ENCODE results near the gene CATSPERD. TPM values are rescaled to one million over a fixed set of nuclear protein-coding genes. Genes with fewer than 3 reads are reported as not detected.
"Not testable (repeated sequence)": the region's sequence is repeated elsewhere in the genome, so short reads cannot be mapped to it uniquely, and the experiment has no call there.

The CATSPERD gene
- total and polyA plus RNA-seq, 7 experiments from 2014 or later: 0.07 TPM; not detected in 6

GRCh38 chr19:5718579-5719273 lies 1.7 kb upstream of the CATSPERD start:
- H3K9me3 Mint-ChIP-seq: peaks cover 0 to 7% (median 0%) of the 10 kb centered on the region in 11 donors
- H3K27ac Mint-ChIP-seq: peak overlapping the region; percentile 79 to 97 (median 92)
- ATAC-seq (no peak), DNase-seq (peak in 1 of 9 donors; percentile 51)
- H3K4me3 Mint-ChIP-seq: peak overlapping the region; percentile 83 to 96 (median 92)
- Histone ChIP-seq H3K27me3 (ENCODE audit: control insufficient read depth in 2 of 2, insufficient read depth in 2 of 2, low read length in 2 of 2) (no peaks in the 10 kb centered on the region), H3K9me3 (ENCODE audit: control insufficient read depth in 2 of 3, low read length in 3 of 3) (no peaks in the 10 kb centered on the region), H3K4me1 (ENCODE audit: control insufficient read depth in 2 of 2, insufficient read depth in 2 of 2, low read length in 2 of 2) (peaks cover 12 to 16% of the 10 kb centered on the region in 2 donors), H3K27ac (ENCODE audit: low read depth, low read length) (peak overlapping the region; percentile 97), H3K4me3 (ENCODE audit: low read length) (peak overlapping the region; percentile 86), H3K36me3 (ENCODE audit: control insufficient read depth in 2 of 3, insufficient read depth in 3 of 3, low read length in 3 of 3) (peaks cover 0 to 19% (median 4%) of the 10 kb centered on the region in 3 experiments)
- intact Hi-C loops (cut with micrococcal nuclease): no loop called here
- CTCF ChIA-PET: no interaction called here
- H3K27me3 Mint-ChIP-seq: peaks cover 0 to 2% (median 0%) of the 10 kb centered on the region in 5 donors
- H3K36me3 Mint-ChIP-seq: peaks cover 0 to 12% (median 3%) of the 10 kb centered on the region in 5 donors
- POLR2A ChIA-PET: interaction anchor here (0.5 to 3.0 kb wide), 10 partner anchors 11 to 1472 kb away, joined by 3 to 11 read pairs (median 3); partner anchors contain the start of genes DUS3L, RPL36, SAFB and SAFB2
- H3K4me1 Mint-ChIP-seq: peaks cover 9 to 42% (median 29%) of the 10 kb centered on the region in 7 donors

GRCh38 chr19:5719274-5719960 lies 1.0 kb upstream of the CATSPERD start:
- peaks cover 0 to 2% (median 0%) of the 10 kb centered on the region in 5 donors for H3K27me3 Mint-ChIP-seq
- ChIA-PET CTCF (interaction anchor here (0.6 kb wide), 1 partner anchor 78 kb away, joined by 4 read pairs; no protein-coding TSS in a partner anchor), POLR2A (interaction anchor here (0.5 to 3.0 kb wide), 15 partner anchors 11 to 1472 kb away, joined by 3 to 32 read pairs (median 3); partner anchors contain the start of genes DUS3L, NDUFA11, RPL36 and SAFB)
- peak overlapping the region; percentile 79 to 98 (median 95) for H3K27ac Mint-ChIP-seq
- DNase-seq: peak in 1 of 9 donors; percentile 40
- peak overlapping the region; percentile 87 to 96 (median 93) for H3K4me3 Mint-ChIP-seq
- peaks cover 12 to 16% of the 10 kb centered on the region in 2 donors for H3K4me1 ChIP-seq (ENCODE audit: control insufficient read depth in 2 of 2, insufficient read depth in 2 of 2, low read length in 2 of 2)
- no peaks in the 10 kb centered on the region for H3K9me3 ChIP-seq (ENCODE audit: control insufficient read depth in 2 of 3, low read length in 3 of 3)
- H3K36me3 Mint-ChIP-seq: peaks cover 0 to 8% (median 3%) of the 10 kb centered on the region in 5 donors
- no peaks in the 10 kb centered on the region for H3K27me3 ChIP-seq (ENCODE audit: control insufficient read depth in 2 of 2, insufficient read depth in 2 of 2, low read length in 2 of 2)
- peak overlapping the region; percentile 97 for H3K27ac ChIP-seq (ENCODE audit: low read depth, low read length)
- peaks cover 9 to 42% (median 29%) of the 10 kb centered on the region in 7 donors for H3K4me1 Mint-ChIP-seq
- H3K9me3 Mint-ChIP-seq: peaks cover 0 to 7% (median 0%) of the 10 kb centered on the region in 11 donors
- peaks cover 0 to 14% (median 0%) of the 10 kb centered on the region in 3 experiments for H3K36me3 ChIP-seq (ENCODE audit: control insufficient read depth in 2 of 3, insufficient read depth in 3 of 3, low read length in 3 of 3)
- ATAC-seq: no peak
- intact Hi-C loops (cut with micrococcal nuclease): no loop called here
- H3K4me3 ChIP-seq (ENCODE audit: low read length): peak overlapping the region; percentile 86

DNA sequence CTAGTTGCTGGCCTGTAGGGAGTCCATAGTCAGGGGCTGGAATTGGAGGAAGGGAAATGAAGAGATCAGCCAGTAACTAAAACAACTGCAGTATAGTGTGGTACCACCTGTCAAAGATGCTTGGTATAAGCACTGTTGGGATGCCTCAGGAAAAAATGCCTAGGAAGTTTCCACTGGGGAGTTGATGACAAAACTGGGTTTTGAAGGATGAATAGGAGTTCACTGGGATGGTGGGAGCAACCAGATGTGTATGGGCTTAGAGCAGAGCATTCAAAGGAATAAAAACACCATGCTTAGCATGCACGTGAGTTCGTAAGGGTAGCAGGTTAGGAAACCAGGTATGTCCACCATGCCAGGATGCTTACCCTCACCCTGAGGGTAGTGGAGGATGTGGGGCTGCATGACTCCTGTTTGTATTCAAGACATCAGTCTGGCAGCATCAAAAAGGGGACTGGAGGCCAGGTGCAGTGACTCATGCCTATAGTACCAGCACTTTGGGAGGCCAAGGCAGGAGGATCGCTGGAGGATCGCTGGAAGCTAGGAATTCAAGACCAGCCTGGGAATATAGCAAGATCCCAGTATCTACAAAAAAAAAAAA lies 7.1 kb downstream of the CATSPERD start:
- CTCF ChIA-PET: no interaction called here
- DNase-seq (no peak), ATAC-seq (no peak)
- no peak overlapping the region for H3K4me3 Mint-ChIP-seq
- no peaks in the 10 kb centered on the region for H3K4me1 Mint-ChIP-seq
- Histone ChIP-seq H3K9me3 (ENCODE audit: control insufficient read depth in 2 of 3, low read length in 3 of 3) (no peaks in the 10 kb centered on the region), H3K36me3 (ENCODE audit: control insufficient read depth in 2 of 3, insufficient read depth in 3 of 3, low read length in 3 of 3) (no peaks in the 10 kb centered on the region), H3K4me3 (ENCODE audit: low read length) (no peak overlapping the region), H3K27ac (ENCODE audit: low read depth, low read length) (no peak overlapping the region), H3K27me3 (ENCODE audit: control insufficient read depth in 2 of 2, insufficient read depth in 2 of 2, low read length in 2 of 2) (no peaks in the 10 kb centered on the region), H3K4me1 (ENCODE audit: control insufficient read depth in 2 of 2, insufficient read depth in 2 of 2, low read length in 2 of 2) (no peaks in the 10 kb centered on the region)
- H3K36me3 Mint-ChIP-seq: no peaks in the 10 kb centered on the region
- peaks cover 0 to 4% (median 0%) of the 10 kb centered on the region in 5 donors for H3K27me3 Mint-ChIP-seq
- peaks cover 0 to 4% (median 0%) of the 10 kb centered on the region in 11 donors for H3K9me3 Mint-ChIP-seq
- peak overlapping the region in 1 of 9 donors; percentile 39 for H3K27ac Mint-ChIP-seq
- intact Hi-C loops (cut with micrococcal nuclease): loop anchor here in 1 of 2 donors (10.0 kb wide), 1 partner anchor 467 kb away; no protein-coding TSS in a partner anchor
- POLR2A ChIA-PET: interaction anchor here (0.7 kb wide), 1 partner anchor 106 kb away, joined by 3 read pairs; no protein-coding TSS in a partner anchor

- H3K4me1 ChIP-seq (ENCODE audit: control insufficient read depth in 2 of 2, insufficient read depth in 2 of 2, low read length in 2 of 2); H3K27me3 ChIP-seq (ENCODE audit: control insufficient read depth in 2 of 2, insufficient read depth in 2 of 2, low read length in 2 of 2); H3K36me3 ChIP-seq (ENCODE audit: control insufficient read depth in 2 of 3, insufficient read depth in 3 of 3, low read length in 3 of 3); DNase-seq; H3K4me1 Mint-ChIP-seq; intact Hi-C loops (cut with micrococcal nuclease); H3K4me3 Mint-ChIP-seq; H3K9me3 ChIP-seq (ENCODE audit: control insufficient read depth in 2 of 3, low read length in 3 of 3); H3K36me3 Mint-ChIP-seq; H3K27ac ChIP-seq (ENCODE audit: low read depth, low read length); ATAC-seq; H3K9me3 Mint-ChIP-seq; H3K27me3 Mint-ChIP-seq; H3K27ac Mint-ChIP-seq; H3K4me3 ChIP-seq (ENCODE audit: low read length); POLR2A ChIA-PET; CTCF ChIA-PET: not testable (repeated sequence)
These were observed 12.7 kb downstream of the CATSPERD start for GRCh38 chr19:5733172-5733571.

GRCh38 chr19:5738423-5738822 lies 18.0 kb downstream of the CATSPERD start:
- H3K4me3 ChIP-seq (ENCODE audit: low read length): no peak overlapping the region
- no peak overlapping the region for H3K27ac Mint-ChIP-seq
- no peak overlapping the region for H3K27ac ChIP-seq (ENCODE audit: low read depth, low read length)
- H3K27me3 Mint-ChIP-seq: peaks cover 0 to 6% (median 3%) of the 10 kb centered on the region in 5 donors
- ChIA-PET CTCF (no interaction called here), POLR2A (no interaction called here)
- no peaks in the 10 kb centered on the region for H3K36me3 Mint-ChIP-seq
- no peaks in the 10 kb centered on the region for H3K9me3 ChIP-seq (ENCODE audit: control insufficient read depth in 2 of 3, low read length in 3 of 3)
- no peaks in the 10 kb centered on the region for H3K27me3 ChIP-seq (ENCODE audit: control insufficient read depth in 2 of 2, insufficient read depth in 2 of 2, low read length in 2 of 2)
- ATAC-seq (no peak), DNase-seq (no peak)
- H3K9me3 Mint-ChIP-seq: peaks cover 0 to 4% (median 0%) of the 10 kb centered on the region in 11 donors
- no peaks in the 10 kb centered on the region for H3K36me3 ChIP-seq (ENCODE audit: control insufficient read depth in 2 of 3, insufficient read depth in 3 of 3, low read length in 3 of 3)
- H3K4me1 Mint-ChIP-seq: no peaks in the 10 kb centered on the region
- intact Hi-C loops (cut with micrococcal nuclease): no loop called here
- H3K4me1 ChIP-seq (ENCODE audit: control insufficient read depth in 2 of 2, insufficient read depth in 2 of 2, low read length in 2 of 2): no peaks in the 10 kb centered on the region
- no peak overlapping the region for H3K4me3 Mint-ChIP-seq

GRCh38 chr19:5742051-5742450 lies 21.6 kb downstream of the CATSPERD start:
- no peak overlapping the region for H3K4me3 Mint-ChIP-seq
- no peak for ATAC-seq
- Histone ChIP-seq H3K9me3 (ENCODE audit: control insufficient read depth in 2 of 3, low read length in 3 of 3) (no peaks in the 10 kb centered on the region), H3K27me3 (ENCODE audit: control insufficient read depth in 2 of 2, insufficient read depth in 2 of 2, low read length in 2 of 2) (no peaks in the 10 kb centered on the region), H3K27ac (ENCODE audit: low read depth, low read length) (no peak overlapping the region), H3K36me3 (ENCODE audit: control insufficient read depth in 2 of 3, insufficient read depth in 3 of 3, low read length in 3 of 3) (no peaks in the 10 kb centered on the region), H3K4me3 (ENCODE audit: low read length) (no peak overlapping the region), H3K4me1 (ENCODE audit: control insufficient read depth in 2 of 2, insufficient read depth in 2 of 2, low read length in 2 of 2) (no peaks in the 10 kb centered on the region)
- H3K9me3 Mint-ChIP-seq: peaks cover 0 to 4% (median 0%) of the 10 kb centered on the region in 11 donors
- H3K4me1 Mint-ChIP-seq: no peaks in the 10 kb centered on the region
- DNase-seq: no peak
- H3K27ac Mint-ChIP-seq: peak overlapping the region in 1 of 9 donors; percentile 51
- CTCF ChIA-PET: no interaction called here
- no peaks in the 10 kb centered on the region for H3K36me3 Mint-ChIP-seq
- intact Hi-C loops (cut with micrococcal nuclease): no loop called here
- H3K27me3 Mint-ChIP-seq: peaks cover 0 to 4% (median 0%) of the 10 kb centered on the region in 5 donors
- POLR2A ChIA-PET: no interaction called here
